M059J (cell line): ENCODE results near the gene ZNF407. TPM values are rescaled to one million over a fixed set of nuclear protein-coding genes. Genes with fewer than 3 reads are reported as not detected.
A peak's percentile ranks its signal among the peaks of the same experiment; 100 is the strongest.

Source experiments
- DNase-seq: peaks from one replicate; pipeline ENCODE4 v3.0.0-alpha.2; 2012; ENCODE audit warnings: low read depth
- total RNA-seq: library from RNA; depleted of rRNA; stranded (reverse); fragments of >200 nt; shearing (Covaris generic); gene quantifications from 2 replicates; pipeline ENCODE4 v1.2.3, GENCODE V29; 2014

ZNF407 gene
- total RNA-seq, 1 experiment from 2014 or later, result 5.9 TPM

GRCh38 chr18:74589021-74589420 lies 8.6 kb upstream of the ZNF407 start:
- DNase-seq, result no peak

- no peak for DNase-seq
Measured at GRCh38 chr18:74589811-74590210, 7.9 kb upstream of the ZNF407 start.

GRCh38 chr18:74590671-74591070 lies 7.0 kb upstream of the ZNF407 start:
- DNase-seq, result no peak

GRCh38 chr18:74595431-74595830 lies 2.2 kb upstream of the ZNF407 start:
- DNase-seq, result no peak

GRCh38 chr18:74597034-74597661 lies 522 bp upstream of the ZNF407 start:
- peak; percentile 66 for DNase-seq

GRCh38 chr18:74598350-74599001 lies 806 bp downstream of the ZNF407 start:
- DNase-seq, result peak; percentile 45

GRCh38 chr18:74604361-74604760 lies 6.7 kb downstream of the ZNF407 start:
- no peak for DNase-seq

GRCh38 chr18:74604774-74605173 lies 7.1 kb downstream of the ZNF407 start:
- peak; percentile 46 for DNase-seq

GRCh38 chr18:74608681-74609080 lies 11.0 kb downstream of the ZNF407 start:
- DNase-seq, result no peak

- peak; percentile 56 for DNase-seq
Measured at GRCh38 chr18:74609535-74609934, 11.9 kb downstream of the ZNF407 start.

- DNase-seq, result no peak
Measured at GRCh38 chr18:74610051-74610615, 12.5 kb downstream of the ZNF407 start.

GRCh38 chr18:74610860-74611259 lies 13.2 kb downstream of the ZNF407 start:
- DNase-seq, result no peak

GRCh38 chr18:74611765-74612164 lies 14.1 kb downstream of the ZNF407 start:
- no peak for DNase-seq

GRCh38 chr18:74613381-74613780 lies 15.7 kb downstream of the ZNF407 start:
- DNase-seq, result no peak

GRCh38 chr18:74616494-74616893 lies 18.8 kb downstream of the ZNF407 start:
- DNase-seq, result no peak

- DNase-seq, result no peak
Measured at GRCh38 chr18:74617486-74617885, 19.8 kb downstream of the ZNF407 start.

- DNase-seq, result no peak
Measured at GRCh38 chr18:74622072-74622471, 24.4 kb downstream of the ZNF407 start.

- no peak for DNase-seq
Measured at GRCh38 chr18:74623047-74623816, 25.6 kb downstream of the ZNF407 start.

- no peak for DNase-seq
Measured at GRCh38 chr18:74624466-74624865, 26.8 kb downstream of the ZNF407 start.

- no peak for DNase-seq
Measured at GRCh38 chr18:74625157-74625556, 27.5 kb downstream of the ZNF407 start.

GRCh38 chr18:74626049-74626874 lies 28.6 kb downstream of the ZNF407 start:
- DNase-seq, result no peak

GRCh38 chr18:74630804-74631203 lies 33.1 kb downstream of the ZNF407 start:
- no peak for DNase-seq
